ENCODE data around the gene GRB10.

GRB10 gene

GRCh38 chr7:50721661-50722259, 60.9 kb downstream of the GRB10 start:
- Histone ChIP-seq H3K4me3 (ENCODE audit: low read depth, low read length) (no peak overlapping the region), H3K9me3 (no peaks in the 10 kb centered on the region; the same call in 1 of the 2 replicates), H3K27me3 (peaks cover 53% of the 10 kb centered on the region), H3K4me1 (no peaks in the 10 kb centered on the region), H3K36me3 (no peaks in the 10 kb centered on the region)
- no peak for DNase-seq
- TF ChIP-seq CTCF (IDR thresholded peaks at IDR 0.05; ENCODE audit: low read depth, low read length), result no peak

DNA sequence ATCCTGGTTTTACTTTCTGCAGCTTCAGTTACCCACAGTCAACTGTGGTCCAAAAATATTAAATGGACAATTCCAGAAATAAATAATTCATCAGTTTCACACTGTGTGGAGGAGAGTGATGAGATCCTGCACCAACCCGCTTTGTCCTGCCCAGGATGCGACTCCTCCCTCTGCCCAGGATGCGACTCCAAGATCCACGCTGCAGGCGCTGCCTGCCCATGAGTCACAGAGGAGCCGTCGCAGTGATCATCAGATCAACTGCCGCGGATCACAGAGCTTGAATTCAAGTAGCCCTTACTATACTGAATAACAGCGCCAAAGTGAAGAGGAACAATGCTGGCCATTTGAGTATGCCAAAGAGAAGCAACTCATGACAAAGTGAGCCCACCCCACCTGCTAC, 61.5 kb downstream of the GRB10 start:
- TF ChIP-seq CTCF (IDR thresholded peaks at IDR 0.05; ENCODE audit: low read depth, low read length), result no peak
- Histone ChIP-seq H3K27me3 (peaks cover 53% of the 10 kb centered on the region), H3K9me3 (no peaks in the 10 kb centered on the region; the same call in 1 of the 2 replicates), H3K4me1 (no peaks in the 10 kb centered on the region), H3K4me3 (ENCODE audit: low read depth, low read length) (no peak overlapping the region), H3K36me3 (no peaks in the 10 kb centered on the region)
- DNase-seq, result no peak

GRCh38 chr7:50720295-50720694, 62.4 kb downstream of the GRB10 start:
- no peak overlapping the region for H3K4me3 ChIP-seq (ENCODE audit: low read depth, low read length)
- TF ChIP-seq CTCF (IDR thresholded peaks at IDR 0.05; ENCODE audit: low read depth, low read length), result no peak
- peaks cover 53% of the 10 kb centered on the region for H3K27me3 ChIP-seq
- no peaks in the 10 kb centered on the region for H3K4me1 ChIP-seq
- no peak for DNase-seq
- H3K36me3 ChIP-seq, result no peaks in the 10 kb centered on the region
- H3K9me3 ChIP-seq, result no peaks in the 10 kb centered on the region; the same call in 1 of the 2 replicates

- Histone ChIP-seq H3K9me3 (no peaks in the 10 kb centered on the region; the same call in 1 of the 2 replicates), H3K27me3 (peaks cover 47% of the 10 kb centered on the region), H3K4me3 (ENCODE audit: low read depth, low read length) (no peak overlapping the region), H3K4me1 (no peaks in the 10 kb centered on the region), H3K36me3 (no peaks in the 10 kb centered on the region)
- no peak for DNase-seq
- TF ChIP-seq CTCF (IDR thresholded peaks at IDR 0.05; ENCODE audit: low read depth, low read length), result no peak
Measured at GRCh38 chr7:50718876-50719275, 63.8 kb downstream of the GRB10 start.

GRCh38 chr7:50718311-50718710, 64.4 kb downstream of the GRB10 start:
- DNase-seq, result no peak
- Histone ChIP-seq H3K4me1 (no peaks in the 10 kb centered on the region), H3K4me3 (ENCODE audit: low read depth, low read length) (no peak overlapping the region), H3K27me3 (peaks cover 43% of the 10 kb centered on the region), H3K36me3 (no peaks in the 10 kb centered on the region), H3K9me3 (no peaks in the 10 kb centered on the region; the same call in 1 of the 2 replicates)
- TF ChIP-seq CTCF (IDR thresholded peaks at IDR 0.05; ENCODE audit: low read depth, low read length), result no peak

DNA sequence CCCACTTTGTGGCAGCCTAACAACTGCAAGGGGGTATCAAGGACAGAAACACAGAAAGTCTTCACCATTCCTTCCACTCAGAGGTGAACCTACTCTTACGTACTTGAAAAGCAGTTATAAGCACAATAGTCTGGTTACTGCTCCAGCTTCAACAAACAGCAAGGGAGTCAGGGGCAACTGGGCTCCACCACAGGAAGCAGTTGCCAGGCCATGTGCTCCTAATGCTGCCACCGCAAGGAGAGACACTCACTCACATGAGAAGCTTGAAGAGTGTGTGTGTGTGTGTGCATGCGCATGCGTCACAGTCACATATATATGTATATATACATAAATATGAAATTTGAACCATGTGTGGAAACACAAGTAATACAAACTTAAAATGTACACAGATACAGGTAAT, 65.5 kb downstream of the GRB10 start:
- Histone ChIP-seq H3K9me3 (no peaks in the 10 kb centered on the region; the same call in 1 of the 2 replicates), H3K4me1 (no peaks in the 10 kb centered on the region), H3K27me3 (peaks cover 44% of the 10 kb centered on the region), H3K36me3 (no peaks in the 10 kb centered on the region), H3K4me3 (ENCODE audit: low read depth, low read length) (no peak overlapping the region)
- no peak for TF ChIP-seq CTCF (IDR thresholded peaks at IDR 0.05; ENCODE audit: low read depth, low read length)
- no peak for DNase-seq

Data from BE2C (cell line).